Embryonic facial prominence (tissue), 1 donor: ENCODE results near the gene RABGAP1L.
"Not testable (repeated sequence)": the region's sequence is repeated elsewhere in the genome, so short reads cannot be mapped to it uniquely, and the experiment has no call there.

Source experiments
- DNase-seq: peaks from one replicate; pipeline ENCODE4 v3.0.0-alpha.2; 2016; ENCODE audit errors: extremely low spot score

Gene RABGAP1L

GRCh38 chr1:174800216-174800851, 641.0 kb downstream of the RABGAP1L start:
- DNase-seq, result no peak

GRCh38 chr1:174800876-174801275, 641.6 kb downstream of the RABGAP1L start:
- DNase-seq, result no peak

GRCh38 chr1:174809755-174810280, 650.5 kb downstream of the RABGAP1L start:
- no peak for DNase-seq

- no peak for DNase-seq
These were observed 652.7 kb downstream of the RABGAP1L start for GRCh38 chr1:174812016-174812415.

- DNase-seq, result no peak
These were observed 653.3 kb downstream of the RABGAP1L start for GRCh38 chr1:174812656-174813055.

GRCh38 chr1:174815036-174815435, 655.7 kb downstream of the RABGAP1L start:
- DNase-seq, result no peak

- no peak for DNase-seq
These were observed 656.2 kb downstream of the RABGAP1L start for GRCh38 chr1:174815474-174815908.

GRCh38 chr1:174816621-174817020, 657.3 kb downstream of the RABGAP1L start:
- not testable (repeated sequence) for DNase-seq

- no peak for DNase-seq
These were observed 658.8 kb downstream of the RABGAP1L start for GRCh38 chr1:174818014-174818616.

- DNase-seq, result no peak
These were observed 659.6 kb downstream of the RABGAP1L start for GRCh38 chr1:174818951-174819350.

GRCh38 chr1:174819596-174819995, 660.3 kb downstream of the RABGAP1L start:
- DNase-seq, result no peak

GRCh38 chr1:174825127-174825526, 665.8 kb downstream of the RABGAP1L start:
- no peak for DNase-seq

- no peak for DNase-seq
These were observed 666.5 kb downstream of the RABGAP1L start for GRCh38 chr1:174825806-174826205.

GRCh38 chr1:174828264-174828663, 668.9 kb downstream of the RABGAP1L start:
- DNase-seq, result no peak

GRCh38 chr1:174829990-174830389, 670.7 kb downstream of the RABGAP1L start:
- DNase-seq, result no peak

- no peak for DNase-seq
These were observed 677.2 kb downstream of the RABGAP1L start for GRCh38 chr1:174836543-174836942.

- no peak for DNase-seq
These were observed 678.1 kb downstream of the RABGAP1L start for GRCh38 chr1:174837386-174837785.

GRCh38 chr1:174839211-174839610, 679.9 kb downstream of the RABGAP1L start:
- no peak for DNase-seq

- DNase-seq, result no peak
These were observed 682.4 kb downstream of the RABGAP1L start for GRCh38 chr1:174841747-174842146.

GRCh38 chr1:174848593-174849560, 689.6 kb downstream of the RABGAP1L start:
- not testable (repeated sequence) for DNase-seq

GRCh38 chr1:174850726-174851125, 691.4 kb downstream of the RABGAP1L start:
- no peak for DNase-seq

- DNase-seq, result no peak
These were observed 699.0 kb downstream of the RABGAP1L start for GRCh38 chr1:174858301-174858700.
